Spleen (tissue), 13 donors: Measurements from ENCODE around the gene TSPAN17. TPM values are rescaled to one million over a fixed set of nuclear protein-coding genes. Genes with fewer than 3 reads are reported as not detected.
"Not testable (repeated sequence)": the region's sequence is repeated elsewhere in the genome, so short reads cannot be mapped to it uniquely, and the experiment has no call there.

Experiments used
- DNase-seq: peaks from one replicate; pipeline ENCODE4 v3.0.0-alpha.2; 2020
- H3K27ac ChIP-seq, 8 donors: fragments of 200-600 bp; sonication (generic) in 7 of 8; 1 replicate in 4 of 8; 2 replicates in 4 of 8; pipeline versions ENCODE4 v1.5.0 to v1.8.0; 2016 to 2021; ENCODE audit warnings: inconsistent platforms in 4 of 8, mild to moderate bottlenecking in 4 of 8, moderate library complexity in 1 of 8
- H3K27me3 ChIP-seq, 7 donors: fragments of 200-600 bp; sonication (generic) in 6 of 7; replicated peaks in 1 of 7; 1 replicate in 4 of 7; 2 replicates in 3 of 7; pipeline versions ENCODE4 v1.5.0 to v1.8.0; 2016 to 2021; ENCODE audit warnings: inconsistent platforms in 3 of 7, mild to moderate bottlenecking in 1 of 7
- H3K36me3 ChIP-seq, 6 donors: fragments of 200-600 bp; sonication (generic) in 5 of 6; 1 replicate in 4 of 6; 2 replicates in 2 of 6; pipeline versions ENCODE4 v1.5.0 to v1.8.0; 2016 to 2021; ENCODE audit warnings: inconsistent platforms in 2 of 6
- H3K4me1 ChIP-seq, 6 donors: fragments of 200-600 bp; sonication (generic) in 5 of 6; 1 replicate in 3 of 6; 2 replicates in 3 of 6; pipeline versions ENCODE4 v1.5.0 to v1.8.0; 2016 to 2021; ENCODE audit warnings: inconsistent platforms in 3 of 6
- H3K4me3 ChIP-seq, 8 donors: fragments of 200-600 bp; sonication (generic) in 7 of 8; 1 replicate in 4 of 8; 2 replicates in 4 of 8; pipeline versions ENCODE4 v1.5.0 to v1.8.0; 2016 to 2021; ENCODE audit warnings: inconsistent platforms in 4 of 8, mild to moderate bottlenecking in 4 of 8, moderate library complexity in 2 of 8
- H3K9me3 ChIP-seq, 8 donors: fragments of 200-600 bp; sonication (generic) in 7 of 8; 1 replicate in 4 of 8; 2 replicates in 4 of 8; pipeline versions ENCODE4 v1.5.0 to v1.8.0; 2016 to 2021; ENCODE audit warnings: inconsistent platforms in 4 of 8
- CTCF ChIP-seq, 11 experiments: fragments of 200-600 bp in 7 of 11; fragments of 450-650 bp in 4 of 11; sonication (generic) in 4 of 11; IDR thresholded peaks in 8 of 11; conservative IDR thresholded peaks in 3 of 11; 1 replicate in 7 of 11; 2 replicates in 4 of 11; pipeline versions ENCODE4 v1.4.0 to v1.8.0; 2016 to 2021; ENCODE audit warnings: antibody characterized with exemption in 11 of 11, inconsistent platforms in 4 of 11, mild to moderate bottlenecking in 1 of 11
- POLR2A ChIP-seq, 3 donors: fragments of 450-650 bp; IDR thresholded peaks; one replicate each; pipeline ENCODE4 v1.5.1; 2017; ENCODE audit warnings: antibody characterized with exemption in 3 of 3, mild to moderate bottlenecking in 1 of 3
- POLR2AphosphoS5 ChIP-seq, 3 donors: sonication (generic); formaldehyde crosslinking; IDR thresholded peaks; one replicate each; pipeline ENCODE4 v1.5.1; 2017; ENCODE audit warnings: antibody characterized with exemption in 3 of 3
- WGBS, 5 donors: extraction: QIAGEN DNeasy Blood & Tissue Kit in 3 of 5; methylation state at CpG; one replicate each; pipeline versions ENCODE4 v1.1.5 to v1.1.7; 2013 to 2018; 5-methylcytosine and 5-hydroxymethylcytosine counted together
- intact Hi-C: fragments of 100-400 bp; cut with DNase I; formaldehyde crosslinking; loops from one replicate; pipeline ENCODE4 v1.15.0; 2023; ENCODE audit warnings: low total_unique reads
- long read RNA-seq, 2 donors: transcript quantifications; one replicate each; lab custom pipeline, GENCODE V29; 2026
- polyA plus RNA-seq, 3 donors: library from polyadenylated mRNA; stranded (reverse); fragments of 200-250 nt; gene quantifications; one replicate each; pipeline ENCODE4 v1.2.1, GENCODE V29; 2013
- total RNA-seq, 7 donors: library from RNA; depleted of rRNA in 3 of 7; stranded (reverse); fragments of >200 nt in 3 of 7; fragmentation: NEBNext Ultra II Directional in 4 of 7; extraction: Animal tissue kit (Norgen Biotek cat#: 25700) in 4 of 7; gene quantifications; one replicate each; pipeline versions ENCODE4 v1.1.0 to v1.2.1, GENCODE V29; 2016 to 2021
- donor health status: healthy with polysubstance abuse.
- donor health status: DM: no; HTN: no; CAD: no; lungs with moderate emphysema.
- donor health status: DM: no; HTN: no; CAD: no.
- donor health status: Bipolar disorder and iron deficiency.
- donor health status: healthy.
- donor health status: DM: no; HTN: no; CAD: no.
- donor health status: DM: yes; HTN: yes; CAD: no.

The TSPAN17 gene
- total RNA-seq (10 to 100 TPM; 18.4 to 36.4 (median 24.1) TPM), polyA plus RNA-seq (10 to 100 TPM; 15.3 to 33.3 (median 22.6) TPM)
- long read RNA-seq, donor 1, partial matches to known transcripts, result 0 of 4 reads
- long read RNA-seq, donor 1, other reads (novel, unspliced or antisense), result 0 of 4 reads
- long read RNA-seq, donor 2, transcript TSPAN17-207 (9 exons, 2,457 nt), result major isoform, 8 of 9 reads
- long read RNA-seq, donor 2, partial matches to known transcripts, result 0 of 9 reads
- long read RNA-seq, donor 2, other reads (novel, unspliced or antisense), result 0 of 9 reads

GRCh38 chr5:176647030-176647842, at the start of gene TSPAN17:
TSS of gene TSPAN17 (plus strand) at chr5:176647484. CDS start at chr5:176647616, 132 bp downstream.
- Histone ChIP-seq H3K9me3 (no peaks in the 10 kb centered on the region), H3K4me1 (peaks cover 17 to 58% (median 38%) of the 10 kb centered on the region in 6 donors), H3K4me3 (peak within 1 kb of the TSS; percentile 49 to 78 (median 68)), H3K36me3 (peaks cover 0 to 4% (median 0%) of the 10 kb centered on the region in 6 donors), H3K27ac (peak within 1 kb of the TSS; percentile 72 to 85 (median 79)), H3K27me3 (peaks cover 0 to 9% (median 0%) of the 10 kb centered on the region in 7 donors)
- peak; percentile 100 for DNase-seq
- TF ChIP-seq POLR2A (IDR thresholded peaks at IDR 0.05) (peak in 2 of 3 donors; percentile 42 to 62), POLR2AphosphoS5 (IDR thresholded peaks at IDR 0.05) (peak; percentile 87 to 89 (median 88)), CTCF (IDR thresholded peaks at IDR 0.05 in 8 of 11, conservative IDR thresholded peaks at IDR 0.05 in 3 of 11) (peak in 5 of 11 experiments; percentile 14 to 53 (median 28))
- intact Hi-C loops, result no loop called here
- WGBS, 5 donors, result 0 to 1% (median 0%) methylated on average over 17 to 63 of the region's 63 CpGs

- H3K27ac ChIP-seq, intact Hi-C loops, DNase-seq, H3K9me3 ChIP-seq, H3K36me3 ChIP-seq, H3K4me3 ChIP-seq: not testable (repeated sequence)
- 88 to 92% (median 89%) methylated on average over 19 of the region's 19 CpGs for WGBS, 5 donors
- Histone ChIP-seq H3K27me3 (peaks cover 0 to 45% (median 6%) of the 10 kb centered on the region in 7 donors), H3K4me1 (peaks cover 0 to 16% (median 14%) of the 10 kb centered on the region in 6 donors)
Measured at GRCh38 chr5:176599749-176600430, 47.4 kb upstream of the TSPAN17 start.

- no peaks in the 10 kb centered on the region for H3K9me3 ChIP-seq
- TF ChIP-seq CTCF (IDR thresholded peaks at IDR 0.05 in 8 of 11, conservative IDR thresholded peaks at IDR 0.05 in 3 of 11), result no peak
- TF ChIP-seq POLR2AphosphoS5 (IDR thresholded peaks at IDR 0.05), result no peak
- TF ChIP-seq POLR2A (IDR thresholded peaks at IDR 0.05), result no peak
- peaks cover 0 to 29% (median 6%) of the 10 kb centered on the region in 7 donors for H3K27me3 ChIP-seq
- intact Hi-C loops, result no loop called here
- no peak overlapping the region for H3K27ac ChIP-seq
- no peak overlapping the region for H3K4me3 ChIP-seq
- 75 to 82% (median 78%) methylated on average over 12 of the region's 12 CpGs for WGBS, 5 donors
- H3K4me1 ChIP-seq, result peaks cover 0 to 8% (median 7%) of the 10 kb centered on the region in 6 donors
- no peak for DNase-seq
- H3K36me3 ChIP-seq, result no peaks in the 10 kb centered on the region
Measured at GRCh38 chr5:176601901-176602482, 45.3 kb upstream of the TSPAN17 start.

GRCh38 chr5:176603091-176603490, 44.2 kb upstream of the TSPAN17 start:
- 22 to 36% (median 34%) methylated on average over 2 of the region's 2 CpGs for WGBS, 5 donors
- intact Hi-C loops, result no loop called here
- Histone ChIP-seq H3K36me3 (no peaks in the 10 kb centered on the region), H3K4me3 (no peak overlapping the region), H3K27ac (no peak overlapping the region), H3K27me3 (peaks cover 0 to 18% (median 0%) of the 10 kb centered on the region in 7 donors), H3K9me3 (no peaks in the 10 kb centered on the region), H3K4me1 (no peaks in the 10 kb centered on the region)
- TF ChIP-seq POLR2A (IDR thresholded peaks at IDR 0.05) (no peak), POLR2AphosphoS5 (IDR thresholded peaks at IDR 0.05) (no peak), CTCF (IDR thresholded peaks at IDR 0.05 in 8 of 11, conservative IDR thresholded peaks at IDR 0.05 in 3 of 11) (no peak)
- DNase-seq, result no peak
